DOHH2 (cell line): ENCODE data around the gene SH2D1A.

ENCODE experiments used
- H3F3A ChIP-seq: fragments of 200-600 bp; sonication (generic), shearing (Covaris generic); 2 replicates; pipeline ENCODE4 v1.6.0; 2016; ENCODE audit warnings: antibody characterized with exemption, mild to moderate bottlenecking; ENCODE audit not compliant: control insufficient read depth, insufficient read depth
- H3K27ac ChIP-seq: fragments of 200-600 bp; sonication (generic); 2 replicates; pipeline ENCODE4 v1.5.1; 2014; ENCODE audit warnings: low read depth, mild to moderate bottlenecking, low read length, moderate library complexity
- H3K27me3 ChIP-seq: fragments of 200-600 bp; sonication (generic); 2 replicates; pipeline ENCODE4 v1.6.1; 2014; ENCODE audit warnings: mild to moderate bottlenecking, low read length, mixed read lengths; ENCODE audit not compliant: control insufficient read depth
- H3K36me3 ChIP-seq: fragments of 200-600 bp; sonication (generic); 2 replicates; pipeline ENCODE4 v1.6.1; 2014; ENCODE audit warnings: mild to moderate bottlenecking, low read length, moderate library complexity, mixed read lengths; ENCODE audit not compliant: control insufficient read depth
- H3K4me1 ChIP-seq: fragments of 200-600 bp; sonication (generic); 2 replicates; pipeline ENCODE4 v1.6.1; 2014; ENCODE audit warnings: mild to moderate bottlenecking, low read length, mixed read lengths; ENCODE audit not compliant: control insufficient read depth
- H3K4me2 ChIP-seq: fragments of 200-600 bp; sonication (generic); 2 replicates; pipeline ENCODE4 v1.6.0; 2014; ENCODE audit warnings: mild to moderate bottlenecking, low read length, moderate library complexity
- H3K4me3 ChIP-seq: fragments of 200-600 bp; sonication (generic); 2 replicates; pipeline ENCODE4 v1.5.1; 2014; ENCODE audit warnings: mild to moderate bottlenecking, low read length, mixed read lengths
- H3K79me2 ChIP-seq: fragments of 200-600 bp; sonication (generic); 2 replicates; pipeline ENCODE4 v1.6.1; 2014; ENCODE audit warnings: mild to moderate bottlenecking, low read length, mixed read lengths; ENCODE audit not compliant: control insufficient read depth
- H3K9me2 ChIP-seq: fragments of 200-600 bp; sonication (generic); replicated peaks from 2 replicates; pipeline ENCODE4 v1.6.1; 2014; ENCODE audit warnings: mild to moderate bottlenecking, low read length, mixed read lengths; ENCODE audit not compliant: control insufficient read depth
- H3K9me3 ChIP-seq: fragments of 200-600 bp; sonication (generic); 2 replicates; pipeline ENCODE4 v1.6.1; 2014; ENCODE audit warnings: antibody characterized with exemption, low read length, mixed read lengths; ENCODE audit not compliant: control insufficient read depth, insufficient read depth
- H4K20me1 ChIP-seq: fragments of 200-600 bp; sonication (generic); 2 replicates; pipeline ENCODE4 v1.6.0; 2014; ENCODE audit warnings: low read depth, mild to moderate bottlenecking, antibody characterized with exemption, low read length, moderate library complexity; ENCODE audit not compliant: control insufficient read depth, insufficient read depth
- CTCF ChIP-seq: fragments of 200-600 bp; sonication (generic); IDR thresholded peaks from one replicate; pipeline ENCODE4 v1.5.1; 2014; ENCODE audit warnings: antibody characterized with exemption, mild to moderate bottlenecking, low read depth, low read length; ENCODE audit not compliant: poor library complexity, severe bottlenecking
- EZH2phosphoT487 ChIP-seq: fragments of 200-600 bp; sonication (generic); IDR thresholded peaks from 2 replicates; pipeline ENCODE4 v1.6.1; 2017; ENCODE audit warnings: borderline replicate concordance, mild to moderate bottlenecking, antibody characterized with exemption, low read length, moderate library complexity, mixed read lengths

SH2D1A gene

GRCh38 chrX:124343016-124343415 lies 3.3 kb upstream of the SH2D1A start:
- Histone ChIP-seq H4K20me1 (no peaks in the 10 kb centered on the region), H3F3A (no peaks in the 10 kb centered on the region), H3K4me3 (no peak overlapping the region), H3K27ac (no peak overlapping the region), H3K4me1 (no peaks in the 10 kb centered on the region), H3K27me3 (no peaks in the 10 kb centered on the region), H3K9me3 (no peaks in the 10 kb centered on the region), H3K36me3 (no peaks in the 10 kb centered on the region), H3K9me2 (no peaks in the 10 kb centered on the region), H3K79me2 (no peaks in the 10 kb centered on the region), H3K4me2 (no peak overlapping the region)
- TF ChIP-seq CTCF (no peak), EZH2phosphoT487 (no peak)

GRCh38 chrX:124344246-124344645 lies 2.1 kb upstream of the SH2D1A start:
- Histone ChIP-seq H3K4me3 (no peak overlapping the region), H3K4me2 (no peak overlapping the region), H4K20me1 (no peaks in the 10 kb centered on the region), H3K36me3 (no peaks in the 10 kb centered on the region), H3K9me3 (no peaks in the 10 kb centered on the region), H3K27me3 (no peaks in the 10 kb centered on the region), H3K4me1 (no peaks in the 10 kb centered on the region), H3K79me2 (no peaks in the 10 kb centered on the region), H3K9me2 (no peaks in the 10 kb centered on the region), H3F3A (no peaks in the 10 kb centered on the region), H3K27ac (no peak overlapping the region)
- TF ChIP-seq CTCF (no peak), EZH2phosphoT487 (no peak)

- H3K4me3 ChIP-seq, result no peak overlapping the region
- H3K27me3 ChIP-seq, result no peaks in the 10 kb centered on the region
- no peaks in the 10 kb centered on the region for H3F3A ChIP-seq
- H3K36me3 ChIP-seq, result no peaks in the 10 kb centered on the region
- H3K4me1 ChIP-seq, result no peaks in the 10 kb centered on the region
- no peaks in the 10 kb centered on the region for H3K79me2 ChIP-seq
- H3K27ac ChIP-seq, result no peak overlapping the region
- no peaks in the 10 kb centered on the region for H3K9me3 ChIP-seq
- H3K4me2 ChIP-seq, result no peak overlapping the region
- TF ChIP-seq CTCF (no peak), EZH2phosphoT487 (no peak)
- no peaks in the 10 kb centered on the region for H4K20me1 ChIP-seq
- H3K9me2 ChIP-seq, result no peaks in the 10 kb centered on the region
Measured at GRCh38 chrX:124346877-124347241, 496 bp downstream of the SH2D1A start.

- no peak for TF ChIP-seq EZH2phosphoT487
- TF ChIP-seq CTCF, result no peak
- Histone ChIP-seq H4K20me1 (no peaks in the 10 kb centered on the region), H3K27me3 (no peaks in the 10 kb centered on the region), H3F3A (no peaks in the 10 kb centered on the region), H3K9me3 (no peaks in the 10 kb centered on the region), H3K4me1 (no peaks in the 10 kb centered on the region), H3K9me2 (no peaks in the 10 kb centered on the region), H3K4me2 (no peak overlapping the region), H3K4me3 (no peak overlapping the region), H3K79me2 (no peaks in the 10 kb centered on the region), H3K27ac (no peak overlapping the region), H3K36me3 (no peaks in the 10 kb centered on the region)
Measured at GRCh38 chrX:124347242-124347641, 879 bp downstream of the SH2D1A start.
